ENCODE data around the gene BCL2L11.

- no peak for TF ChIP-seq MYC (IDR thresholded peaks at IDR 0.05; ENCODE audit: low read depth, low read length)
- no peak for TF ChIP-seq POLR2A (IDR thresholded peaks at IDR 0.05; ENCODE audit: low read depth, low read length)
Measured at GRCh38 chr2:111167076-111167862, 46.6 kb downstream of the BCL2L11 start.
